ENCODE results near the gene STK24.

Gene STK24

GRCh38 chr13:98514288-98514687 is 62.6 kb downstream of the STK24 start:
- in situ Hi-C loops (cut with HindIII; ENCODE audit: low sequenced_read_pairs) = no loop called here

GRCh38 chr13:98513837-98514236 is 63.1 kb downstream of the STK24 start:
- in situ Hi-C loops (cut with HindIII; ENCODE audit: low sequenced_read_pairs) = no loop called here

GRCh38 chr13:98512774-98513665 is 63.9 kb downstream of the STK24 start:
- in situ Hi-C loops (cut with HindIII; ENCODE audit: low sequenced_read_pairs) = no loop called here

GRCh38 chr13:98511435-98511834 is 65.5 kb downstream of the STK24 start:
- in situ Hi-C loops (cut with HindIII; ENCODE audit: low sequenced_read_pairs) = no loop called here

- in situ Hi-C loops (cut with HindIII; ENCODE audit: low sequenced_read_pairs) = no loop called here
Observed at GRCh38 chr13:98510156-98510509, 66.8 kb downstream of the STK24 start.

- in situ Hi-C loops (cut with HindIII; ENCODE audit: low sequenced_read_pairs) = no loop called here
Observed at GRCh38 chr13:98509271-98510155, 67.4 kb downstream of the STK24 start.

- in situ Hi-C loops (cut with HindIII; ENCODE audit: low sequenced_read_pairs) = no loop called here
Observed at GRCh38 chr13:98508685-98509084, 68.2 kb downstream of the STK24 start.

GRCh38 chr13:98508280-98508679 is 68.6 kb downstream of the STK24 start:
- in situ Hi-C loops (cut with HindIII; ENCODE audit: low sequenced_read_pairs) = no loop called here

GRCh38 chr13:98507282-98507797 is 69.6 kb downstream of the STK24 start:
- in situ Hi-C loops (cut with HindIII; ENCODE audit: low sequenced_read_pairs) = no loop called here

- in situ Hi-C loops (cut with HindIII; ENCODE audit: low sequenced_read_pairs) = no loop called here
Observed at GRCh38 chr13:98506728-98507230, 70.1 kb downstream of the STK24 start.

- in situ Hi-C loops (cut with HindIII; ENCODE audit: low sequenced_read_pairs) = no loop called here
Observed at GRCh38 chr13:98506322-98506721, 70.6 kb downstream of the STK24 start.

GRCh38 chr13:98505217-98505616 is 71.7 kb downstream of the STK24 start:
- in situ Hi-C loops (cut with HindIII; ENCODE audit: low sequenced_read_pairs) = no loop called here

GRCh38 chr13:98504371-98504963 is 72.4 kb downstream of the STK24 start:
- in situ Hi-C loops (cut with HindIII; ENCODE audit: low sequenced_read_pairs) = no loop called here

GRCh38 chr13:98504029-98504351 is 72.9 kb downstream of the STK24 start:
- in situ Hi-C loops (cut with HindIII; ENCODE audit: low sequenced_read_pairs) = no loop called here

- in situ Hi-C loops (cut with HindIII; ENCODE audit: low sequenced_read_pairs) = no loop called here
Observed at GRCh38 chr13:98503175-98504028, 73.5 kb downstream of the STK24 start.

- in situ Hi-C loops (cut with HindIII; ENCODE audit: low sequenced_read_pairs) = no loop called here
Observed at GRCh38 chr13:98500963-98501421, 75.9 kb downstream of the STK24 start.

- in situ Hi-C loops (cut with HindIII; ENCODE audit: low sequenced_read_pairs) = no loop called here
Observed at GRCh38 chr13:98496966-98497365, 79.9 kb downstream of the STK24 start.

- in situ Hi-C loops (cut with HindIII; ENCODE audit: low sequenced_read_pairs) = no loop called here
Observed at GRCh38 chr13:98496479-98496791, 80.5 kb downstream of the STK24 start.

- in situ Hi-C loops (cut with HindIII; ENCODE audit: low sequenced_read_pairs) = no loop called here
Observed at GRCh38 chr13:98495627-98496478, 81.1 kb downstream of the STK24 start.
